GM18502 (cell line): ENCODE measurements around the gene CA5A.
"Not testable (repeated sequence)": the region's sequence is repeated elsewhere in the genome, so short reads cannot be mapped to it uniquely, and the experiment has no call there.

ENCODE experiments used
- ATAC-seq: cut with Tn5 transposase; IDR thresholded peaks from one replicate; pipeline ENCODE4 v1.9.1; 2021; ENCODE audit warnings: mild to moderate bottlenecking; ENCODE audit not compliant: unreplicated experiment, poor library complexity

CA5A gene

GRCh38 chr16:87949071-87949744, 12.9 kb upstream of the CA5A start:
- no peak for ATAC-seq

DNA sequence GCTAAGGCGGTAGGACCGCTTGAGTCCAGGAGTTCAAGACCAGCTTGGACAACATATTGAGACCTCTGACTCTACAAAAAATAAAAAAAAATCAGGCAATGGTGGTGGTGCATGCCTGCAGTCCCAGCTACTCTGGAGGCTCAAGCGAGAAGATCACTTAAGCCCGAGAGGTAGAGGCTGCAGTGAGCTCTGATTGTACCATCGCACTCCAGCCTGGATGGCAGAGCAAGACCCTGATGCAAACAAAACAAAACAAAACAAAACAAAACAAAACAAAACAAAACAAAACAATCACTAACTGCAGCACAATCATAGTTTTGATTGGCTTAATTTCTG, 12.4 kb upstream of the CA5A start:
- no peak for ATAC-seq

GRCh38 chr16:87948119-87948545, 11.8 kb upstream of the CA5A start:
- ATAC-seq, result no peak

DNA sequence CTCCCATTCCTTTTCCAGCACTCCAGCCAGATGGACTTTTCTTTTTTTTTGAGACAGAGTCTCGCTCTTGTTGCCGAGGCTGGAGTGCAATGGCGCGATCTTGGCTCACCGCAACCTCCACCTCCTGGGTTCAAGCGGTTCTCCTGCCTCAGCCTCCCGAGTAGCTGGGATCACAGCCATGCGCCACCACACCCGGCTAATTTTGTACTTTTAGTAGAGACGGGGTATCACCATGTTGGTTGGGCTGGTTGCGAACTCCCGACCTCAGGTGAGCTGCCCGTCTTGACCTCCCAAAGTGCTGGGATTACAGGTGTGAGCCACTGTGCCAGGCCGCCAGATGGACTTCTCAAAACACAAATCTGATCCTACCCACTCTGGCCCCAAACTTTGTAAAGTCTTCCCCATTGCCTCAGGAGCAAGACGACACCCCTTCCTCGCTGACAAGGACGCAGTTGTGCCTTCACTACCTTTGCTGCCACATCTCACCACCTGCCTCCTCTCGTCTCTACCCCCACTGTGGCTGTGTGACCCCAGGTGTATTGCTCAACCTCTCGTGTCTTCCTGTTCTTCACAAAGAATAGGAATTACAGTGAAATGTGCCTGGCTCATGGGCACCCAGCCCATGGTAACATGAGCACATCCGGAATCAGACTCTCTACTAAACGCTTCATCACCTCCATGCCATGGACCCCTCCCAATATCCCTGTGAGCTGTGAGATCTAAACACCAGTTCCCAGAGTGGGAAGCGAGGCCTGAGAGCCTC, 11.2 kb upstream of the CA5A start:
- ATAC-seq, result no peak

DNA sequence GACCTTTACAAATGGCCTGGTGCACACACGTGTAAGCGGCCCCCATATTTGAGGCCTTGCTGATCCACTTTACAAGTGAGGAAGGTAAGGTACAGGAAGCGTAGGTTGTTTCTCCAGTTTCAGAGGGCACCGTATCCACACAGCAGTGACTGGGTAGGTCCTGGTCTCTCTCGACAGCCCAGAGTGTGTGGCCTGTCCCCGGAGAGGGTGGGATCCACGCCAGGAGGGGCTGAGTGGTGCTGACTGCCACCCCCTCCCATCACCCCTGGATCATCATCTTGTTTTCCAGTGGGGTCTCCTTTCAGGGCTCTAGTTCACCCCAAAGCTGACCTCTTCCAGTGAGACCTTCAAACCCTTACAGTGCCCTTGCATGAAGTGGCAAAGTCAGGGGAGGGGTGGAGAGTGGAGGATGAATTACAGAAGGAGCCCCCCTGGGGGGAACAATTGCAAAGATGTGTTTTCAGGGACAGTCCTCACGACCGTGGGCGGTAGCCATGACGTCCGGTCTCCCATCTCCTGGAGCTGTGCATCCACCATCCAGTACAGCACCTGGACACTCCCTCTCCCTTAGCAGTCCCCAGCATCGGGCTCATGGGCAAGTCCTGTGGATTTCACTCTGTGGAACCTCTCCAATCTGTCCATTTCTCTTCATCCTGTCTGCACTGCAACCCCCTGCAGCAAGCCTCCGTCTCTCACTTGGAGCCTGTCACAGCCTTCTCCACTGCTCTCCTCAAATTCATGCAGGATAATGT, 10.4 kb upstream of the CA5A start:
- ATAC-seq, result no peak

DNA sequence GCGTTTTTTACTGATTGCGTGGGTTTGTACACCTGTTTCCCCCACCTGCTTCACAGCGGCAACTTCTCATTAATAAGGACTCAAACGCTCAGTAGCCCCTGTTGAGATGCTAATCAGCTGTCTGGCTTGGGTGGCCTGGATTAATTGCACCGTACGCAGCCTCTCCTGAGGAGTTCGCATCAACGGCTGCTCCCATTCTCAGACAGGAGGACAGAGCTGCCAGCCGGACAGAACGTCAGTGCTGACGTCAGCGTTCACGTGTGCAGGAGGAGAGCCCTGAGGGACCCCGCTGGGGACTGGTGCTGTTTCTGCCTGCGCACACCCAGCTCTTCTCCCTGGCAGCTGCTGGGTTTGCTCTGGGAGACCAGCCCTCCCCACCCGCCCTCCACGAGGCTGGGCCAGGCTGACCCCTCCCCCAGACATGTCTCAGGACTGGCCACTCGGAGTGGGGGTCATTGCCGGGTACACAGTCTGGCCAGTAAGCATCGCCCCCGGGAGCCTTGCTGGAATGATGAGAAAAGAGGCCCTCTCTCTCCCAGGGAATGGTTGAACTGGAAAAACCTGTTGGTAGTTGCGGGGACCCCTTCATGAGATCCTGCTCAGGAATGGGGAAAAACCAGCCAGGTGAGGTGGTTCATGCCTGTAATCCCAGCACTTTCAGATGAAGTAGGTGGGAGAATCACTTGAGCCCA, 9.2 kb upstream of the CA5A start:
- ATAC-seq, result peak; percentile 46

DNA sequence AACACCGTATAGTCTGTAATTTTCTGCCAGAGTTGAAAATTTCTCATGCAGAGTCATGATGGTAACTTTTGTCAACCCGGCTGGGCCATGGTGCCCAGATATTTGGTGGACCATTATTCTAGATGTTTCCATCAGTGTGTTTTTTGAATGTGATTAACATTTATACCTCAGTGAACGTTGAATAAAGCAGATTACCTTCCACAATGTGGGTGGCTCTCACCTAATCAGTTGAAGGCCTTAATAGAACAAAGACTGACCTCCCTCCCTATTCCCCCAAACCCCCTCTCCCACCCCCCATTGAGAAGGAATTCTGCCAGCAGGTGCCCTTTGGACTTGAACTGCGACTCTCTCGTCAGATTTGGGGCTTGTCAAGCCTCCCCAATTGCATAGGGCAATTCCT, 6.4 kb upstream of the CA5A start:
- no peak for ATAC-seq

GRCh38 chr16:87939562-87940423, 3.5 kb upstream of the CA5A start:
- ATAC-seq, result no peak

DNA sequence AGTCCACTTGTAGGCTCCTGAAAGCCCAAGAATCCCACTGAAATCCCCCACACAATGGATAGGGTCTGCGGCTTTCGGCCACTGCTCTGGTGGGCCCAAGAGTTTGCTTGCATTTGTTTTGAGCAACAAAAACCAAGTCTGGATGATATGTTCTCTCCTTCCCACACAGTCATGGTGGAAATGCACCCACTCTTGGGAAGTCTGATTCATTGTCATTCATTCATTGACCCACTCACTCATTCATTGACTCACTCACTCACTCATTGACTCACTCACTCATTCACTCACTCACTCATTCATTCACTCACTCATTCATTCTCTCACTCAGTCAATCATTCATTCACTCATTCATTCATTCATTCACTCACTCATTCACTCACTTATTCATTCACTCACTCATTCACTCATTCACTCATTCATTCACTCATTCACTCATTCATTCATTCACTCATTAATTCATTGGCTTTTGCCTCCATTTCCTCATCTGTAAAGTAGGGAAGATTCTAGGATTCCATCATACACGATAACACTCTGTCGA, 2.2 kb upstream of the CA5A start:
- ATAC-seq, result no peak

DNA sequence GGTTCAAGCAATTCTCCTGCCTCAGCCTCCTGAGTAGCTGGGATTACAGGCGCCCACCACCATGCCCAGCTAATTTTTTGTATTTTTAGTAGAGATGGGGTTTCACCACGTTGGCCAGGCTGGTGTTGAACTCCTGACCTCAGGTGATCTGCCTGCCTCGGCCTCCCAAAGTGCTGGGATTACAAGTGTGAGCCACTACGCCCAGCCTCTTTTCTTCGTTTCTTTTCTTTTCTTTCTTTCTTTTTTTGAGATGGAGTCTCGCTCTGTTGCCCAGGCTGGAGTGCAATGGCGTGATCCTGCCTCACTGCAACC, 858 bp upstream of the CA5A start:
- not testable (repeated sequence) for ATAC-seq

DNA sequence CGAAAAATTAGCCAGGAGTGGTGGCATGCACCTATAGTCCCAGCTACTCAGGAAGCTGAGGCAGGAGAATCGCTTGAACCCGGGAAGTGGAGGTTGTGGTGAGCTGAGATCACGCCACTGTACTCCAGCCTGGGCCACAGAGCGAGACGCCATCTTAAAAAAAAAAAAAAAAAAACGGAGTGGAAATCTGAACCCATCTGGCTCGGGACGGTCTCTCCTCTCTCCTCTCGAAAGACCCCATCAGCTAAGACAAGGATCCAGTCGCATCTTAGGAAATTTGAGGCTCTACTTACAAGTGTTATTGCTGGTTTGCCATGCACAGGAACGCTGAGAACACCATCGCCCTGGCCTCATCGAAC, 334 bp downstream of the CA5A start:
- not testable (repeated sequence) for ATAC-seq

GRCh38 chr16:87934752-87935425, 1.4 kb downstream of the CA5A start:
- not testable (repeated sequence) for ATAC-seq

DNA sequence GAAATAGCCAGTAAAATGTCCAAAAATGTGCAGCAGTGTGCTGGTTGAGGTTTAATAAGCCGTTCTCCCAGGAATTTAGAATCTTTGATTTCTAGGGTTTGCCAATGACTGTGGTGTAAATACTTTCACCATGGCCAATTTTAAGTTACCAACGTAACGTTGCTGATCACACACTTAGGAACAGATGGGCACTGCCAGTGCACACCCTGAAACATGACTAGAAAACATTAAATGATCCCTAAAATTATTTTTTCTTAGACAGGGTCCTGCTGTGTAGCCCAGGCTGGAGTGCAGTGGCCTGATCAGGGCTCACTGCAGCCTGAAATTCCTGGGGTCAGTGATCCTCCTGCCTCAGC, 3.2 kb downstream of the CA5A start:
- no peak for ATAC-seq

GRCh38 chr16:87932475-87933139, 3.7 kb downstream of the CA5A start:
- ATAC-seq, result not testable (repeated sequence)

GRCh38 chr16:87931504-87931903, 4.8 kb downstream of the CA5A start:
- ATAC-seq, result no peak

GRCh38 chr16:87930456-87930855, 5.9 kb downstream of the CA5A start:
- ATAC-seq, result no peak

DNA sequence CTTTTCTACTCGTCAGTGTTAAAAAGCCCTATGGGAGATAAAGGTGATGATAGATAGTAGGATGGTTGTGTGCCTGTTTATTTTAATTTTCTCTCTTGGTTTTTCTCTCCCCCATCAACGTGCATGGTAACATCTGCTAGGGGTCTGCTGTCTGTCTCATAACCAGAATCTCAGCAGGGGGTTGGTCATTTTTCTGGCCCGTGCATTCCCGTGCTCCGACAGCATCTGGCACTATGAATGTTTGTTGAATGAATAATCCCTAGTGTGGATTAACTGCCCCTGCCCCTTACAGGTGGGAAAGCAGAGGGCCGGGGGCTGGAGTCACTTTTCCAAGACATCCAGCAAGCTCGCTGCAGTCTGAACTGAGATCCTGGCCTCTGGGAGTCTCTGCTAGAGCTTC, 6.3 kb downstream of the CA5A start:
- ATAC-seq, result no peak

DNA sequence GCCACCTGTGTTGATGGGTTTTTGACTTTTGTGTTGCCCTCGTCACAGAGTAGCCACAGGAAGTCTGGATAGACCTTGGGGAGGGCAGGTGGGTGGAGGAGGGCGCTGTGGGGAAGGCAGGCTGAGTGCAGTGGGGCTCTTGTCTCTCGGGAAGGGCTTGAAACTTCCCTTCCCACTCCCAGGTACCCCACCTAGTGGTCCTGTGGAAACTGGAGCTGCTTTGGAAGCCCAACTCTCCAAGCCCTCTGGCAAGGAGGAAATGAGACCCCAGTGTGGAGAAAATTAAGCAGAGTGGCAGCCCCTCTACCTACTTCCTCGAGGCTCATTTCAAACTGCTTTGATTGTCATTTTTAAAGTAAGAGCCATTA, 9.2 kb downstream of the CA5A start:
- ATAC-seq, result no peak
